Tongue (tissue), 2 donors: ENCODE measurements around the gene B3GNT9. TPM values are rescaled to one million over a fixed set of nuclear protein-coding genes. Genes with fewer than 3 reads are reported as not detected.

ENCODE experiments used
- DNase-seq: peaks from one replicate; pipeline ENCODE4 v3.0.0-alpha.2; 2015
- total RNA-seq: library from RNA; depleted of rRNA; stranded (reverse); fragments of >200 nt; gene quantifications from one replicate; pipeline ENCODE4 v1.2.3, GENCODE V29; 2014

B3GNT9 gene
- 25.2 TPM for total RNA-seq

- peak; percentile 90 for DNase-seq
Observed at GRCh38 chr16:67150833-67151396, at the start of gene B3GNT9. B3GNT9 (minus strand) TSS chr16:67150998; CDS start chr16:67150485, 513 bp downstream.

GRCh38 chr16:67200491-67200890 is 49.7 kb upstream of the B3GNT9 start:
- no peak for DNase-seq

GRCh38 chr16:67199808-67200198 is 49.0 kb upstream of the B3GNT9 start:
- no peak for DNase-seq

- DNase-seq: no peak
Observed at GRCh38 chr16:67199011-67199807, 48.4 kb upstream of the B3GNT9 start, which contains the start of gene ELMO3. ELMO3 (plus strand) TSS chr16:67199131; CDS start chr16:67199327, 196 bp downstream.

GRCh38 chr16:67198238-67198734 is 47.5 kb upstream of the B3GNT9 start:
- peak; percentile 41 for DNase-seq

GRCh38 chr16:67197704-67198103 is 46.9 kb upstream of the B3GNT9 start:
- DNase-seq: no peak

- DNase-seq: no peak
Observed at GRCh38 chr16:67196881-67197280, 46.1 kb upstream of the B3GNT9 start.

GRCh38 chr16:67195676-67196075 is 44.9 kb upstream of the B3GNT9 start:
- DNase-seq: no peak

GRCh38 chr16:67194260-67194659 is 43.5 kb upstream of the B3GNT9 start:
- no peak for DNase-seq

GRCh38 chr16:67193536-67193935 is 42.7 kb upstream of the B3GNT9 start:
- DNase-seq: no peak

- no peak for DNase-seq
Observed at GRCh38 chr16:67192781-67193361, 42.1 kb upstream of the B3GNT9 start.

- DNase-seq: peak; percentile 95
Observed at GRCh38 chr16:67191995-67192681, 41.3 kb upstream of the B3GNT9 start, which contains the start of gene E2F4. E2F4 (plus strand) TSS chr16:67192155; CDS start chr16:67192228, 73 bp downstream.

GRCh38 chr16:67191411-67191994 is 40.7 kb upstream of the B3GNT9 start:
- no peak for DNase-seq

- no peak for DNase-seq
Observed at GRCh38 chr16:67190448-67191399, 39.9 kb upstream of the B3GNT9 start.

- no peak for DNase-seq
Observed at GRCh38 chr16:67190041-67190440, 39.2 kb upstream of the B3GNT9 start, which contains the start of gene EXOC3L1. EXOC3L1 (minus strand) TSS chr16:67190136; CDS start chr16:67189676, 460 bp downstream.

GRCh38 chr16:67188798-67189197 is 38.0 kb upstream of the B3GNT9 start:
- no peak for DNase-seq

GRCh38 chr16:67188323-67188722 is 37.5 kb upstream of the B3GNT9 start:
- DNase-seq: no peak

- DNase-seq: peak; percentile 89
Observed at GRCh38 chr16:67187175-67187890, 36.5 kb upstream of the B3GNT9 start.

- DNase-seq: no peak
Observed at GRCh38 chr16:67186550-67186950, 35.8 kb upstream of the B3GNT9 start.

- DNase-seq: no peak
Observed at GRCh38 chr16:67185651-67186134, 34.9 kb upstream of the B3GNT9 start.
